Effector memory CD8-positive, alpha-beta T cell (primary cell): ENCODE data around the gene C1orf185.
"Not testable (repeated sequence)": the region's sequence is repeated elsewhere in the genome, so short reads cannot be mapped to it uniquely, and the experiment has no call there.

Experiments used
- ATAC-seq: fragments of 150-1000 bp; cut with Tn5 transposase; replicated peaks from 2 replicates; pipeline ENCODE4 v1.10.0; 2021; ENCODE audit warnings: mild to moderate bottlenecking, moderate library complexity
- DNase-seq, 3 experiments: peaks; one replicate each; pipeline ENCODE4 v3.0.0; 2021
- H3K27ac Mint-ChIP-seq, 2 donors: one replicate each; pipeline ENCODE4 v1.8.0; 2022; ENCODE audit warnings: mild to moderate bottlenecking in 2 of 2, mixed read lengths in 2 of 2, moderate library complexity in 2 of 2
- H3K27me3 Mint-ChIP-seq, 2 donors: one replicate each; pipeline ENCODE4 v1.8.0; 2022; ENCODE audit warnings: mixed read lengths in 2 of 2
- H3K36me3 Mint-ChIP-seq: one replicate; pipeline ENCODE4 v1.8.0; 2022; ENCODE audit warnings: mild to moderate bottlenecking, moderate library complexity, mixed read lengths; ENCODE audit not compliant: insufficient read depth
- H3K4me1 Mint-ChIP-seq, 2 donors: one replicate each; pipeline ENCODE4 v1.8.0; 2022; ENCODE audit warnings: low read depth in 2 of 2, mixed read lengths in 2 of 2
- H3K4me3 Mint-ChIP-seq, 2 donors: one replicate each; pipeline ENCODE4 v1.8.0; 2022; ENCODE audit warnings: mild to moderate bottlenecking in 2 of 2, mixed read lengths in 2 of 2, moderate library complexity in 2 of 2
- H3K9me3 Mint-ChIP-seq, 2 donors: one replicate each; pipeline ENCODE4 v1.8.0; 2022; ENCODE audit warnings: mixed read lengths in 2 of 2

C1orf185 gene

DNA sequence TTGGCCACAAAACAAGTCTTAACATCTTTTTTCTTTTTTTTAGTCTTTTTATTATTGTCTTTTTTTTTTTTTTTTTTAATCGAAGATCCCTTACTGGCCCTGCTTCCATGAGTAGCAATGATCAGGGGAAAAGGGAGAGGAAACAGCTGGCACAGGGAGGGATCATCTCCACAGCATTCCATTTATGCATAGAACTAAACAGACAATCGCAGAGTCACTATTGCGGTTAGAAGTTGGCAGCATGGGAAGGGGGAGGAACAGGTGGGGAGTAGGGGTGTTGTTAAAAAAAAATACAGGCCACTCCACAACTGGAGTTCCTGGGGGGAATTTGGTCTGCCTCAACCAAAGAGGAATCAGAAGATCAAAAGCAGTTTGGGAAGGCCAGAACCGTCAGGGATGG, 55.4 kb downstream of the C1orf185 start:
- Mint-ChIP-seq H3K4me1 (no peaks in the 10 kb centered on the region), H3K27ac (no peak overlapping the region), H3K4me3 (no peak overlapping the region), H3K27me3 (peaks cover 34 to 57% of the 10 kb centered on the region in 2 donors), H3K9me3 (peaks cover 4 to 7% of the 10 kb centered on the region in 2 donors), H3K36me3 (no peaks in the 10 kb centered on the region)
- ATAC-seq, result no peak
- no peak for DNase-seq

DNA sequence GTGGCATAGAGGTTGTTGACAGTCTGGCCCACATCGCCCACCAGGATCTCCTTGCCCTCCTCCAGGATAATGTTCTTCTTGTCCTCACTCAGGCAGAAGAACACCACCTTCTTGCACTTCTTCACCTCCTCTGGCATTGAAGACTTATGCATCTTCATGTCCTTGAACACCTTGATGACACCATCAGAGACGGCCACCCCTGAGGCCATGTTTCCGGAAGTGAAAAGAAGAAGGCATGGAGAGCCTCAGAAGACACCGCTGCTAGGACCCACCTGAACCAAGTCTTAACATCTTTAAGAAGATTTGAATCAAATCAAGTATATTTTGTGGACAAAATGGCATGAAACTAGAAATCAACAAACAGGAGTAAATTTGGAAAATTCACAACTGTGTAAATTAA, 56.2 kb downstream of the C1orf185 start:
- no peak for DNase-seq
- no peaks in the 10 kb centered on the region for H3K36me3 Mint-ChIP-seq
- no peaks in the 10 kb centered on the region for H3K4me1 Mint-ChIP-seq
- no peak overlapping the region for H3K27ac Mint-ChIP-seq
- H3K9me3 Mint-ChIP-seq, result peaks cover 4 to 7% of the 10 kb centered on the region in 2 donors
- H3K4me3 Mint-ChIP-seq, result no peak overlapping the region
- ATAC-seq, result no peak
- H3K27me3 Mint-ChIP-seq, result peaks cover 34 to 57% of the 10 kb centered on the region in 2 donors

DNA sequence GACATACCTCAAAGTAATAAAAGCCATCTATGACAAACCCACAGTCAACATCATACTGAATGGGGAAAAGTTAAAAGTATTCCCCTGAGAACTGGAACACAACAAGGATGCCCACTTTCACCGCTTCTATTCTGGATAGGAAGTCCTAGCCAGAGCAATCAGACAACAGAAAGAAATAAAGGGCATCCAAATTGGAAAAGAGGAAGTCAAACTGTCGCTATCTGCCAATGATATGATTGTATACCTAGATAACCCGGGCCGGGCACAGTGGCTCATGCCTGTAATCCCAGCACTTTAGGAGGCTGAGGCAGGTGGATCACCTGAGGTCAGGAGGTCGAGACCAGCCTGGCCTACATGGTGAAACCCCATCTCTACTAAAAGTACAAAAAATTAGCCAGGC, 60.5 kb downstream of the C1orf185 start:
- H3K27me3 Mint-ChIP-seq, result peaks cover 17 to 27% of the 10 kb centered on the region in 2 donors
- not testable (repeated sequence) for ATAC-seq, DNase-seq, H3K4me3 Mint-ChIP-seq, H3K36me3 Mint-ChIP-seq, H3K27ac Mint-ChIP-seq, H3K4me1 Mint-ChIP-seq, H3K9me3 Mint-ChIP-seq

DNA sequence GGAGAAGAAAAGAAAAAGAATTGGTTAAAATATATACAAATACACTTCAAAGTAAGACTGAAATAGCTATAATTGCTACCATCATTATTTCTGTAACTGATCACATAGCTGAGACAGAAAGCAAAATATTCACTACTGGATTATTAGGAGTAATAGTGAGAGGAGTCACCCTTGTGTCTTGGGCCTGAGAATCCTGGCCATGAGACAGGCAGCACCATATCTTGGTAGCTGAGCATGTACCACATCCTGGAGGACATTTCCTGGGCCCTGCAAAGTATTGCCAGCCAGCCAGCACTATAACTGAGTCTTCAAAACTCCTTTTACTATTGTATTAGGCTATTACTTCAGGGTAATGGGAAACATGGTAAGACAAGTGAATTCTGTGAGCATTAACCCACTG, 63.5 kb downstream of the C1orf185 start:
- H3K4me1 Mint-ChIP-seq, result no peaks in the 10 kb centered on the region
- peaks cover 0 to 10% of the 10 kb centered on the region in 2 donors for H3K27me3 Mint-ChIP-seq
- H3K36me3 Mint-ChIP-seq, result no peaks in the 10 kb centered on the region
- no peak overlapping the region for H3K4me3 Mint-ChIP-seq
- peak overlapping the region; percentile 35 to 49 for H3K27ac Mint-ChIP-seq
- H3K9me3 Mint-ChIP-seq, result no peaks in the 10 kb centered on the region
- DNase-seq (no peak), ATAC-seq (no peak)

DNA sequence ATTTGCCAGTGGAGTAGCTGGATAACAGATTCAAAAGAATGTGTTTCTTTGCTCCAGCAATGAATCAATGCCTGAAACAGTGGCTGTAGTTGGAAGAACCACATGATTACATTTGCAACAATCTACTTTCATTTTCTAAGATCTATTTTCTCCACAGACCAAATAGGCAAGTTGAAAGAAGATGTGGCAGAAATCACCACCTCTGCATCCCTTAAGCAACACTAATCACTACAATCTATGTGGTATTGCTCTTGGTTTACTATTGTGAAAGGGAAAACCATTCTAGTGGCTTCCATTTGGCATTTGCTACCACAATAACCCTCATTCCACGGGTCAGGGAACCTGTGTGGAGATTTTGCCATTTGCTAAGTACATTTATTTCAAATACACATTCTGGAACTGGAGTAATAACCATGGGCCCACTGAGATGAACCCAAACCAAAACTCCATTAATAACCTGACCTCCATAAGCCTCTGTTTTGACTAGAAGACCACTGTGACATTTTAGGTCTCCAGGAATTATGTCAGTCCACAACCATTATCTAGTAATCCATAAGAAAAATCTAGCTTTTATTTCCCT, 66.3 kb downstream of the C1orf185 start:
- no peak for DNase-seq
- Mint-ChIP-seq H3K36me3 (no peaks in the 10 kb centered on the region), H3K4me3 (no peak overlapping the region), H3K4me1 (no peaks in the 10 kb centered on the region), H3K27ac (no peak overlapping the region), H3K9me3 (no peaks in the 10 kb centered on the region), H3K27me3 (peaks cover 0 to 7% of the 10 kb centered on the region in 2 donors)
- no peak for ATAC-seq

DNA sequence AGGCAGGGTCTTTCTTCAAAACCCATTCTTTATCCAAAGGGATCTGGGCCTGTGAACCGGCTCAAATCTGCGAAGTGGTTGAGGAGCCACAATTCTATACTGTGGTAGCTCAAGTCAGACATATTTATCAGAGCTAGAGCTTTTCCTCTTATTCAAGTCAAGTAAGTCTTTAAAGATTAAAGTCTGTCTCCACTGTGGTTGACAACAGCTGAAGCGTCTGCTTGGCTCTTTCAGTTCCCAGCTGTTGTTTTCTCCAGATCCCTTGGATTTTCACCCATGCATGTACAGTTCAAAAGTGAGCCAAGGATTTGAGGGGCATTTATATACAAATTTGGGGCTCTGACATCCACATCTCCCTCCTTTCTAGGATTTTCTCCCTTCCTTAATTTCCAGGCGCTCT, 66.9 kb downstream of the C1orf185 start:
- ATAC-seq (no peak), DNase-seq (no peak)
- H3K4me3 Mint-ChIP-seq, result no peak overlapping the region
- no peaks in the 10 kb centered on the region for H3K36me3 Mint-ChIP-seq
- H3K9me3 Mint-ChIP-seq, result no peaks in the 10 kb centered on the region
- no peak overlapping the region for H3K27ac Mint-ChIP-seq
- H3K4me1 Mint-ChIP-seq, result no peaks in the 10 kb centered on the region
- peaks cover 0 to 7% of the 10 kb centered on the region in 2 donors for H3K27me3 Mint-ChIP-seq

DNA sequence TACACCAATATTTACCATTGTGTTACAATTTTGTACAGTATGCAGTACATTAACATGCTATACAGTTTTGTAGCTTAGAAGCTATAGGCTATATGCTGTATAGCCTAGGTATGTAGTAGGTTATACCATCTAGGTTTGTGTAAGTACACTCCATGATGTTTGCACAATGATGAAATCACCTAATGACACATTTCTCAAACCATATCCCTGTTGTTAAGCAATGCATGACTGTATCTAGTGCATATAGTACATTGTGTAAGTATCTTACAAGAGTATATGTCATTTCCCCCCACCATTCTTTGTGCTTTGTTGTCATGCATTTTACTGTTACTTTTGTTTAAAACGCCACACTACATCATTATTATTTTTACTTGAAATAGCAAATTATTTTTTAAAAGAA, 68.3 kb downstream of the C1orf185 start:
- Mint-ChIP-seq H3K36me3 (no peaks in the 10 kb centered on the region), H3K27ac (no peak overlapping the region), H3K9me3 (no peaks in the 10 kb centered on the region), H3K4me3 (no peak overlapping the region), H3K27me3 (peaks cover 6 to 15% of the 10 kb centered on the region in 2 donors), H3K4me1 (no peaks in the 10 kb centered on the region)
- DNase-seq (no peak), ATAC-seq (no peak)

DNA sequence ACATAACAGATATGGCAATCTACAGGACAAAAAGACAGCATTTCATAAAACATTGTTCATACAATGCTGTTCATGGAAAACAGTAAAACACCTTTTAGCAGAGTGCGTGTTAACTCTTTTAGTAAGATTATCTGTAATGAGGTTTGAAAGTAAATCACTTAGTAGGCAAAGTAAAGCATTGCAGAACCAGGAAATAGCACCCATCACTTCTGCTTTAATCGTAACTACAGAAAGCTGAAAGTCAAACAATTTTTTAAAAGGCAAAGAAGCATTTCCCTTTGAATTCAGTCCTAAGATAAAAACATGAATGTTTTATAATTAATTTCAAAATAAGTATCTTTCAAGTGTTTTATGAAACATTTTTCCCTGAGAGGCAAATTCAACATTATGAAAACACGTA, 70.8 kb downstream of the C1orf185 start:
- H3K4me1 Mint-ChIP-seq, result no peaks in the 10 kb centered on the region
- H3K9me3 Mint-ChIP-seq, result no peaks in the 10 kb centered on the region
- H3K4me3 Mint-ChIP-seq, result no peak overlapping the region
- H3K36me3 Mint-ChIP-seq, result no peaks in the 10 kb centered on the region
- peaks cover 24 to 33% of the 10 kb centered on the region in 2 donors for H3K27me3 Mint-ChIP-seq
- DNase-seq (no peak), ATAC-seq (no peak)
- no peak overlapping the region for H3K27ac Mint-ChIP-seq

DNA sequence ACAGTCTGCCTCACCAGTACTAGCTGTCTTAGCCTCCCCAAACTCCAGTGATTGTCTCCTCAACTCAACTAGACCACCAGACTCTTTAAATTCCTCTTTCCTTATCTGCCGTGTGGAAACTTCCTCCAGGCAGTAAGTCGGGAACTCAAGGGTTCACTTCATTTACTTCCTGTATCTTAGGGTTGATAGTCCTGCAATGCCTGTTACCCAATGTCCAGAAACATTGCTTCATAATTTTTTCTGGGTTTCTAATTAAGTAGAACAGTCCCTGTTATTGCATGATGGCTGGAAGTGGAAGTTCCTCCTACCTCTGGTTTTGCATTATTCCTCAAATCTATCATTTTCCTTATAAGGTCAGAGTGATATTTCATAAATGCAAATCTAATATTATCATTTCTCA, 73.2 kb downstream of the C1orf185 start:
- peaks cover 40 to 51% of the 10 kb centered on the region in 2 donors for H3K27me3 Mint-ChIP-seq
- H3K27ac Mint-ChIP-seq, result no peak overlapping the region
- no peaks in the 10 kb centered on the region for H3K36me3 Mint-ChIP-seq
- no peaks in the 10 kb centered on the region for H3K9me3 Mint-ChIP-seq
- no peaks in the 10 kb centered on the region for H3K4me1 Mint-ChIP-seq
- H3K4me3 Mint-ChIP-seq, result no peak overlapping the region
- DNase-seq (no peak), ATAC-seq (no peak)

DNA sequence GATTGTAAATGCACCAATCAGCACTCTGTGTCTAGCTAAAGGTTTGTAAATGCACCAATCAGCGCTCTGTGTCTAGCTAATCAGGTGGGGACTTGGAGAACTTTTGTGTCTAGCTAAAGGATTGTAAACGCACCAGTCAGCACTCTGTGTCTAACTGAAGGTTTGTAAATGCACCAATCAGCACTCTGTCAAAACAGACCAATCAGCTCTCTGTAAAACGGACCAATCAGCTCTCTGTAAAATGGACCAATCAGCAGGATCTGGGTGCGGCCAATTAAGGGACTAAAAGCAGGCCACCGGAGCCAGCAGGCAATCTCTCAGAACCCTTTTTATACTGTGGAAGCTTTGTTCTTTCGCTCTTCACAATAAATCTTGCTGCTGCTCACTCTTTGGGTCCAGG, 76.0 kb downstream of the C1orf185 start:
- H3K4me1 Mint-ChIP-seq, H3K27ac Mint-ChIP-seq, H3K36me3 Mint-ChIP-seq, H3K9me3 Mint-ChIP-seq, DNase-seq, ATAC-seq, H3K4me3 Mint-ChIP-seq: not testable (repeated sequence)
- H3K27me3 Mint-ChIP-seq, result peaks cover 53 to 61% of the 10 kb centered on the region in 2 donors

DNA sequence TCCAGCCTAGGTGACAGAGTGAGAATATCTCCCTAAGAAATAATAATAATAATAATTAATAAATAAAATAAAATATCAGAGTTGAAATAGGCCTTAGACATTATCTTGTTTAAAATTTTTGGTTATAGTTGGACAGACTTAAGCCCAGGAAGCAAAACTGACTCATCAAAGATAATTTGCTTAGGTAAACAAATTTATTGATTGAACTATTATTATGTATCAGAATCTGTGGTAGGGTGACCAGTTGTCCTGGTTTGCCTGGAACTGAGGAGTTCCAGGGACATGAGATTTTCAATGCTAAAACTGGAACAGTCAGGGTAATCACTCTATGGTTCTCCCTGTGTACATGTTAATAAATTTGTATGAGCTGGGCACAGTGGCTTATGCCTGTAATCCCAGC, 86.2 kb downstream of the C1orf185 start:
- DNase-seq, result no peak

DNA sequence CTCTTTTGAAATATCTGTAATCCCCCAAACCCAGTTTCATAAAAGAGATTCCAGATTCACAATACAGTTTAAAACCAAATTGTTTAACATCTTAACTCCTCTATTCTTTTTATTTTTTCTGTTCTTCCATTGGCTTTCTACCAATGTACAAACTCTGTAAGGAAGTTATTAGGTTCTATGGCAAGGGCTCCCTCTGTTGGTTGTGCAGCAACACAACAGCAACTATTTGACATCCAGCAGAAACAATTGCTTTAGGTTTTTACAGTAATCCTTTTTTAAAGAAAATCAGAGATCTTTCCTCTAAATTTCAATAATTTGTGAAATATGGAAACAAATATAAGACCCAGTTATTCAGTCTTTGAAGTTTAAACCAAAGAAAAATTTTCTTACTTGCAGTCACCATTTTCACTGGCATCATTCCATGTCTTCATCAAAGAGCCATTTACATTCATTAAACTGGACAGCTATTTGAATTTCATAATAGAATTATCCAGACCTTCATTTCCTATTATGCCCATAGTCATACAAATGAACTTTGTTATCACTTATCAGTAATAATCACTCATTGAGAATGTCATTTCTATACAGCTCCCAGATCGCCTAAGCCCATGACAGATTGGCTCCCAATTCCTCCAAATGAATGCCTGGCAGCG, 87.5 kb downstream of the C1orf185 start:
- peak; percentile 38 to 39 (median 39) for DNase-seq
- Mint-ChIP-seq H3K9me3 (no peaks in the 10 kb centered on the region), H3K36me3 (no peaks in the 10 kb centered on the region), H3K4me1 (no peaks in the 10 kb centered on the region), H3K27me3 (no peaks in the 10 kb centered on the region), H3K27ac (no peak overlapping the region), H3K4me3 (no peak overlapping the region)
- peak; percentile 46 for ATAC-seq

More for the DNA sequence above, 86.2 kb downstream of the C1orf185 start:
- Mint-ChIP-seq H3K9me3 (no peaks in the 10 kb centered on the region), H3K27ac (no peak overlapping the region), H3K4me3 (no peak overlapping the region), H3K4me1 (no peaks in the 10 kb centered on the region), H3K27me3 (no peaks in the 10 kb centered on the region), H3K36me3 (no peaks in the 10 kb centered on the region)
- no peak for ATAC-seq

DNA sequence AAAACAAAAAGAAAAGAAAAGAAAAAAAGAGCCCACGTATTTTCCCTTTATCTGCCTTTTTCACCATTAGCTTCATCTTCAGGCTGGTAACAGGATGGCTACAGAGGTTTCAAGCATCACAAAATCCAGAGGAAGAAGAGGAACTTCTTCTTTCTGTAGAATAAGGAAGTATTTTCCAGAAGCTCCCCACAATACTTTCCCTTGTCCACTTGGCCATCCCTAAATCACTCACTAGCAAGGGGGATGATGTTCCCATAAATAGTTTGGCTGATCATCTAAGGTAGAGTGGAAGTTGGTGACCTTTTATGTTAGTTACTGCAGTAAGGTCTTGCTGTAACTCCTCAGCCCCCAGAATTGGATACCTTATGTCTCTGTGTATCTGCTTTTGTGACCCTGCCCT, 88.9 kb downstream of the C1orf185 start:
- ATAC-seq, result no peak
- H3K9me3 Mint-ChIP-seq, result no peaks in the 10 kb centered on the region
- no peaks in the 10 kb centered on the region for H3K36me3 Mint-ChIP-seq
- H3K27ac Mint-ChIP-seq, result no peak overlapping the region
- no peaks in the 10 kb centered on the region for H3K27me3 Mint-ChIP-seq
- no peak overlapping the region for H3K4me3 Mint-ChIP-seq
- no peak for DNase-seq
- no peaks in the 10 kb centered on the region for H3K4me1 Mint-ChIP-seq

DNA sequence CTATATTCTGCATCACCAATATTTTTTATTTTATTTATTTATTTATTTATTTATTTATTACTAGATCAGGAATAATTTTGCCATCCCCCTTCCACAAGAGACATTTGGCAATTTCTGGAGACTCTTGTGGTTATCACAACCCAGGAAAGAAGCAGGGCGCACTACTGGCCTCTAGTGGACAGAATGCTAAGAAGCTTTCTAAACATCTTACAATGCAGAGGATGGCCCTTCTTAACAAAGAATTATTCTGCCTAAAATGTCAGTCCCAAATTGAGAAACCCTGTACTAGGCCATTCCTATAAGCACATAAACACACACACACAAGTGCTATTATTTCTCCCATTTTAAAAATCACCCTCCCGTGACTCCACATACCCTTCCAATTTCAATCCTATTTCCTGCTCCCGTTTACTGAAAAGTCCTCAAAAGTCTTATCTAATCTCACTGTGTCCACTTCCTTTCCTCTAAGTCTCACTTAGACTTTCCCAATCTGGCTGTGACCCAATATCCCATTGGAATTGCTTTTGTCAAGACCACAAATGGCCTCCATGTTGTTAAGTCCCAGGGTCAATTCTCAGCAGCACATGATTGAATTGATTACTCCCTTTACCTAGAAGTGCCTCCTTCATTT, 90.3 kb downstream of the C1orf185 start:
- Mint-ChIP-seq H3K27me3 (no peaks in the 10 kb centered on the region), H3K4me3 (no peak overlapping the region), H3K4me1 (no peaks in the 10 kb centered on the region), H3K9me3 (no peaks in the 10 kb centered on the region), H3K36me3 (no peaks in the 10 kb centered on the region), H3K27ac (no peak overlapping the region)
- DNase-seq (peak; percentile 35 to 49 (median 46)), ATAC-seq (peak; percentile 47)
